Fibroblast of lung (primary cell): ENCODE measurements around the gene EIF2S1.

ENCODE experiments used
- EZH2 ChIP-seq: IDR thresholded peaks from 2 replicates; pipeline ENCODE4 v1.5.1; 2012; ENCODE audit warnings: low read length, control low read depth, mild to moderate bottlenecking; ENCODE audit errors: missing control alignments
- TF ChIP-seq, protein P1 (sequence below), 2 donors: IDR thresholded peaks in 1 of 2; conservative IDR thresholded peaks in 1 of 2; 1 replicate in 1 of 2; 2 replicates in 1 of 2; pipeline ENCODE4 v1.5.1; 2011 to 2012; ENCODE audit warnings: low read length in 2 of 2, control low read depth in 1 of 2, inconsistent platforms in 1 of 2, low read depth in 1 of 2, mild to moderate bottlenecking in 1 of 2

DNA sequence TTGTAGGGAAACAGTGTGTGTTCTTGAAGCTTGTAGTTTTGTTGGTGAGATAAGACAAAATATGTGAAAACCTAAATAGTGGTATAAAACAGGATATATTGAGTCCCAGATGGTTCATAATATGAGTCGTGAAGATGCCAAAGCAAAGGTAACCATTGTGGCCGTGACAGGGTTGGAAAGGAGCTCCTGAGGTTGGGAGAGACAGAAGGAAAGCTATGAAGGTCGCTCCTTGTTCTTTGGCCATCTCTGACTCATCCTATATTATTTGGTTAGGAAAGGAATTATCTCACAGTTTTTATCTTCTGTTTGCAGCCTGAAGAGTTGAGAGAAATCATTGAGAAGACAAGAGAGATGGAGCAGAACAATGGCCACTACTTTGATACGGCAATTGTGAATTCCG lies 27.7 kb upstream of the EIF2S1 start:
- TF ChIP-seq, protein P1, sequence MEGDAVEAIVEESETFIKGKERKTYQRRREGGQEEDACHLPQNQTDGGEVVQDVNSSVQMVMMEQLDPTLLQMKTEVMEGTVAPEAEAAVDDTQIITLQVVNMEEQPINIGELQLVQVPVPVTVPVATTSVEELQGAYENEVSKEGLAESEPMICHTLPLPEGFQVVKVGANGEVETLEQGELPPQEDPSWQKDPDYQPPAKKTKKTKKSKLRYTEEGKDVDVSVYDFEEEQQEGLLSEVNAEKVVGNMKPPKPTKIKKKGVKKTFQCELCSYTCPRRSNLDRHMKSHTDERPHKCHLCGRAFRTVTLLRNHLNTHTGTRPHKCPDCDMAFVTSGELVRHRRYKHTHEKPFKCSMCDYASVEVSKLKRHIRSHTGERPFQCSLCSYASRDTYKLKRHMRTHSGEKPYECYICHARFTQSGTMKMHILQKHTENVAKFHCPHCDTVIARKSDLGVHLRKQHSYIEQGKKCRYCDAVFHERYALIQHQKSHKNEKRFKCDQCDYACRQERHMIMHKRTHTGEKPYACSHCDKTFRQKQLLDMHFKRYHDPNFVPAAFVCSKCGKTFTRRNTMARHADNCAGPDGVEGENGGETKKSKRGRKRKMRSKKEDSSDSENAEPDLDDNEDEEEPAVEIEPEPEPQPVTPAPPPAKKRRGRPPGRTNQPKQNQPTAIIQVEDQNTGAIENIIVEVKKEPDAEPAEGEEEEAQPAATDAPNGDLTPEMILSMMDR (conservative IDR thresholded peaks at IDR 0.05 in 1 of 2, IDR thresholded peaks at IDR 0.05 in 1 of 2; ENCODE audit: low read depth in 1 of 2, low read length in 2 of 2) = no peak
- TF ChIP-seq EZH2 = no peak
